Activated effector memory CD4-positive, alpha-beta T cell treated with anti-CD3 and anti-CD28 coated beads, Interleukin-2, amount 50 U/mL, for 16 hours (primary cell): ENCODE results near the gene EXOC3.

Experiments used
- DNase-seq: peaks from one replicate; pipeline ENCODE4 v3.0.0-alpha.2; 2020

The EXOC3 gene

GRCh38 chr5:440401-441201 is 2.4 kb upstream of the EXOC3 start:
- peak; percentile 43 for DNase-seq

- no peak for DNase-seq
Measured at GRCh38 chr5:441996-442334, 1.0 kb upstream of the EXOC3 start.

- peak; percentile 79 for DNase-seq
Measured at GRCh38 chr5:443239-444151, 519 bp downstream of the EXOC3 start.

GRCh38 chr5:444226-444625 is 1.2 kb downstream of the EXOC3 start:
- DNase-seq = peak; percentile 59

GRCh38 chr5:445591-445990 is 2.6 kb downstream of the EXOC3 start:
- peak; percentile 46 for DNase-seq

GRCh38 chr5:446066-446882 is 3.3 kb downstream of the EXOC3 start:
- DNase-seq = peak; percentile 33

- DNase-seq = peak; percentile 61
Measured at GRCh38 chr5:446883-447263, 3.9 kb downstream of the EXOC3 start.

GRCh38 chr5:447501-447900 is 4.5 kb downstream of the EXOC3 start:
- DNase-seq = peak; percentile 47

- peak; percentile 54 for DNase-seq
Measured at GRCh38 chr5:448061-448765, 5.2 kb downstream of the EXOC3 start.

- DNase-seq = no peak
Measured at GRCh38 chr5:448766-449090, 5.8 kb downstream of the EXOC3 start.

GRCh38 chr5:449151-449550 is 6.2 kb downstream of the EXOC3 start:
- DNase-seq = peak; percentile 33

GRCh38 chr5:451587-452458 is 8.8 kb downstream of the EXOC3 start:
- DNase-seq = no peak

- peak; percentile 56 for DNase-seq
Measured at GRCh38 chr5:452978-453710, 10.2 kb downstream of the EXOC3 start.

- DNase-seq = peak; percentile 56
Measured at GRCh38 chr5:453725-454481, 10.9 kb downstream of the EXOC3 start.

GRCh38 chr5:454936-455335 is 12.0 kb downstream of the EXOC3 start:
- peak; percentile 56 for DNase-seq

GRCh38 chr5:455806-456205 is 12.8 kb downstream of the EXOC3 start:
- DNase-seq = no peak

- peak; percentile 42 for DNase-seq
Measured at GRCh38 chr5:456351-457194, 13.6 kb downstream of the EXOC3 start.

- peak; percentile 58 for DNase-seq
Measured at GRCh38 chr5:457195-457961, 14.4 kb downstream of the EXOC3 start.
